Left kidney (tissue), 2 donors: ENCODE measurements around the gene RPL36AL. TPM values are rescaled to one million over a fixed set of nuclear protein-coding genes. Genes with fewer than 3 reads are reported as not detected.
"Not testable (repeated sequence)": the region's sequence is repeated elsewhere in the genome, so short reads cannot be mapped to it uniquely, and the experiment has no call there.

ENCODE experiments used
- DNase-seq: peaks from one replicate; pipeline ENCODE4 v3.0.0-alpha.2; 2013
- polyA plus RNA-seq: library from polyadenylated mRNA; unstranded; fragments of 120-200 nt; gene quantifications from one replicate; pipeline ENCODE4 v1.2.1, GENCODE V29; 2013; ENCODE audit not compliant: insufficient read length

The RPL36AL gene
- polyA plus RNA-seq, 1 donor: 196 TPM

- DNase-seq: peak; percentile 51
Measured at GRCh38 chr14:49621114-49621881, 872 bp upstream of the RPL36AL start.

- no peak for DNase-seq
Measured at GRCh38 chr14:49619730-49620129, 696 bp downstream of the RPL36AL start.

GRCh38 chr14:49619273-49619672, 1.2 kb downstream of the RPL36AL start:
- not testable (repeated sequence) for DNase-seq

- no peak for DNase-seq
Measured at GRCh38 chr14:49617852-49618519, 2.4 kb downstream of the RPL36AL start.

DNA sequence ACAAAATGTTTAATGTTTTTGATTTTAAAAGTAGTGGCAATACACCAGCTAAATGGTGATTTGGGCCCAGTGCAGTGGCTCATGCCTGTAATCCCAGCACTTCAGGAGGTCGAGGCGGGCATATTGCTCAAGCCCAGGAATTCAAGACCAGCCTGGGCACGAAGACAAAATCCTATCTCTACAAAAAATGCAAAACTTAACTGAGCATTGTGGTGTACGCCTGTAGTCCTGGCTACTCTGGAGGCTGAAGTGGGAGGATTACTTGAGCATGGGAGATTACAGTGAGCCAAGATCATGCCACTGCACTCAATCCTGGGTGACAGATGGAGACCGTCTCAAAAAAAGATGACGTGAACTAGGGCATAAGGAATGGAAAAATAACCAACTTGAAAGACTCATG, 4.7 kb downstream of the RPL36AL start:
- no peak for DNase-seq

DNA sequence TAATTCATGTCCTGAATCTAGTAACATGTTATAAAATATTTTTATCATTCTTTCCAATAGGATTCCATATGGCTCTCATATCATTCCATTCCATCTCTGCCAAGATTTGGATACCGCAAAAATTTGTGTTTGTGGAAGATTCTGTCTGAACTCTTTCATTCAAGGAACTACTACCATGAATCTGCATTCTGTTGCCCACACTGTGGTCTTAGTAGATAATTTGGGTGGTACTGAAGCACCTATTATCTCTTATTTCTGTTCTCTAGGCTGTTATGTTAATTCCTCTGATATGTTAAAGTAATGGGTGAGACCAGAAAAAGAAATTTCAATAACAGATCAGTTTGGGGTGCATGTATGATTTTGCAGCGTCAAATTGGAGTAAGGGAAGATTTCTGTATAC, 6.2 kb downstream of the RPL36AL start:
- DNase-seq: no peak

DNA sequence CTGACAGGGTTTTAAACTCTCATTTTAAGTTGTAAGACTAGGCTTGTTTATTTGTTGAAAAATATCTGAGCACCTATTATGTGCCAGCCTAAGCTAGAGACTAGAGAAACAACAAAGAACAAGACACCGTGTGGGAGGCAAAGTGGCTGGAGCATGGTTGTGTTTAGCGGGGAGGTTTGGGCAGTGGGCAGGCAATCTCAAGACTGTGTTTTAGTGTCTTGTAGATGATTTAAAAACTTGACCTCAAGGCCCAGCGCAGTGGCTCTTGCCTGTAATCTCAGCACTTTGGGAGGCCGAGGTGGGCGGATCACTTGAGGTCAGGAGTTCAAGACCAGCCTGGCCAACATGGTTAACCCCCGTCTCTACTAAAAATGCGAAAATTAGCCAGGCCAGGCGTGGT, 7.8 kb downstream of the RPL36AL start:
- DNase-seq: no peak

GRCh38 chr14:49612251-49612650, 8.2 kb downstream of the RPL36AL start:
- DNase-seq: no peak

- no peak for DNase-seq
Measured at GRCh38 chr14:49607583-49607982, 12.8 kb downstream of the RPL36AL start.

GRCh38 chr14:49598485-49599300, 21.7 kb downstream of the RPL36AL start, which contains the start of gene LRR1:
Gene LRR1, plus strand, starts transcription at chr14:49598940. Its CDS starts 81 bp downstream, at chr14:49599021.
- DNase-seq: peak; percentile 84

- DNase-seq: no peak
Measured at GRCh38 chr14:49598189-49598484, 22.3 kb downstream of the RPL36AL start.

DNA sequence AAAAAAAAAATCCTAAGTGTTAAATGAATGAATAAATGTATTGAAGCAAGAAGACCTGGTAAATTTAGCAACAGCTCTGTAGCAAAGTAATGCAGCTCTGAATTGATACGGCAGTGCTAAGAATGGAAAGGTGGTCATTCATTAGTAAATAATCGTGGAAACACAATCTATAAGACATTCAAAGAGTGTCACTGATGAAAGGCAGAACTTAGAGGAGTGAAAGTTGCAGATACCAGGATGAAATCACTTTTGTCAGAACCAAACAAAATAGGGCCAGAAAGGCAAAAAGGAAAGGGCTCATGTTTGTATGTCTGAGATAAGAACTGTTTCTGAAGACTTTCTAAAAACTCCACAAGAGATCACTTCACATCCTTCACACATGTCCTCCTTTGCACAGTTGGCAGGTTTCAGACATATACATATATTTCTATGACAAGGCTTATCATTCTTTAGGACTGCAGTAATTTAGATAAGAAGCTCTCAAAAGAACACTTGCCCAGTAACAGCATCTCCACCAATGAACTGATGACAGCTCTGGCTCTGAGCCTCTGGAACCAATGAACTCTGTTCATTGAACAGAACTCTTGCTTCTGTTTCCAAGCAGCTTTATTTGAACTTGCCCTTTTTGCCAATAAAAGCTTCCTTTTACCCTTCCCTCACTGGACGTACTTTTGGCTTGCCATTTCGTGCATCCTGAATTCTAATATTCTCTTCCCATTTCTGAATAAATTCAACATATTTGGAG, 25.9 kb downstream of the RPL36AL start:
- DNase-seq: no peak

GRCh38 chr14:49593016-49593415, 27.4 kb downstream of the RPL36AL start:
- no peak for DNase-seq

- DNase-seq: no peak
Measured at GRCh38 chr14:49589387-49589786, 31.0 kb downstream of the RPL36AL start.

DNA sequence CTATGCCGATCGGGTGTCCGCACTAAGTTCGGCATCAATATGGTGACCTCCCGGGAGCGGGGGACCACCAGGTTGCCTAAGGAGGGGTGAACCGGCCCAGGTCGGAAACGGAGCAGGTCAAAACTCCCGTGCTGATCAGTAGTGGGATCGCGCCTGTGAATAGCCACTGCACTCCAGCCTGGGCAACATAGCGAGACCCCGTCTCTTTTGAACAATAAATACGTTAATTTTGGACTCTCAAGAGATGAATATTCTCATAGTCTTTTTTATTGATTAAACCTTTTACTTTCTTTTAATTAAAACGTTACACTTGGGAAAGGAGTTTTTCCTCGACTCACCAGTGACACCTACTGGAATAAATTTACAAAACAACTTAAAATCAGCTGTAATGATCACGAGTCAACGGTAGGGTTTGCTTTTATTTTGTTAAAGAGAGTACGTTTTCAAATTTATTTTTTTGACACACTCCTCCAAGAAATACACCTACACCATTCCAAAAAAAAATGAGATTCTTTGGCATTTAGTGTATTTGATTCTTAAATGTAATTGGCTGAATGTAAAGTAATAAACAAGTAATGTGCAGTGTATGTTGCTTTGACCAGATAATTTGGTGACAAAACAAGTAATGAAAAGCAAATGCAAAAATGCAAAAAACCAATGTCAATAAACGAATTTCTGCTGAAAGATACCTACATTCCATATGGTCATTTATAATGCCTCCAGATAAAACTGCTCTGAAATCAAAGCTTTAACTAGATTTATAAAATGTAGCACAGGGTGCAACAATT, 33.6 kb downstream of the RPL36AL start:
- DNase-seq: peak; percentile 78

- DNase-seq: peak; percentile 100
Measured at GRCh38 chr14:49585803-49586672, 34.4 kb downstream of the RPL36AL start, which contains the start of gene RPS29. Gene RPS29, minus strand, starts transcription at chr14:49586380. Its CDS starts 34 bp downstream, at chr14:49586346.

GRCh38 chr14:49584981-49585640, 35.3 kb downstream of the RPL36AL start:
- DNase-seq: not testable (repeated sequence)

DNA sequence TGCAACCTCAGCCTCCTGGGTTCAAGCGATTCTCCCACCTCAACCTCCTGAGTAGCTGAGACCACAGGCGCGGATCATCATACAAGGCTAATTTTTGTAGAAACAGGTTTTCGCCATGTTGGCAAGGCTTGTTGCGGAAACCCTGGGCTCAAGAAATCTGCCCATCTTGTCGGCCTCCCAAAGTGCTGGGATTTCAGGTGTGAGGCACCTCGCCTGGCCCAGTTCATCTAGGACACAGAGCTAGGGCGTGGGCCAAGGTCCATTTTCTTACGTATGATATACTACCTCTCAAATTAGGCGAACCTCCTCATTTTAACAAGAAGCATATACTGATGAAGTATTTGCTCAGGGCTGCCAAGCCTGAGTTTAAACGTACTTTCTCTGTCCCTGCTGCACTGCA, 36.4 kb downstream of the RPL36AL start:
- DNase-seq: no peak

DNA sequence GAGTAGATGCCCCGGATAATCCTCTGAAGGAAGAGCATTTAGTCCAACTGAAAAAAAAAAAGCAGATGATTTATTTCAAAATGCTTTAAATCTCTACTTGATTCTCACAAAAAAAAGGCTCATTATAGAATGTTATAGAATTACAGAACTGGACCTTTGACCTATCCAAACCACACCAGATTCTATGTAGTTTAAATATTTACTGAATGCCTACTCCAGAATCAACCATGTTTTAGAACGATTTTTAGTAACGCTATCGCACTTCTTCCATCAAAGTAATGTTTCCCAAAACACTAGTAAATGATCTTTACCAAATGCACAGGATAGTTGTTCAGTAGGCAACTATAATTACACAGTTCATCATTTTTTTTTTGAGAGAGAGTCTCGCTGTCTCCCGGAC, 36.8 kb downstream of the RPL36AL start:
- no peak for DNase-seq
